ENCODE measurements around the gene CHRDL2. TPM values are rescaled to one million over a fixed set of nuclear protein-coding genes. Genes with fewer than 3 reads are reported as not detected.

The CHRDL2 gene
- total RNA-seq, 1 donor from 2014 or later, result 0.52 TPM

DNA sequence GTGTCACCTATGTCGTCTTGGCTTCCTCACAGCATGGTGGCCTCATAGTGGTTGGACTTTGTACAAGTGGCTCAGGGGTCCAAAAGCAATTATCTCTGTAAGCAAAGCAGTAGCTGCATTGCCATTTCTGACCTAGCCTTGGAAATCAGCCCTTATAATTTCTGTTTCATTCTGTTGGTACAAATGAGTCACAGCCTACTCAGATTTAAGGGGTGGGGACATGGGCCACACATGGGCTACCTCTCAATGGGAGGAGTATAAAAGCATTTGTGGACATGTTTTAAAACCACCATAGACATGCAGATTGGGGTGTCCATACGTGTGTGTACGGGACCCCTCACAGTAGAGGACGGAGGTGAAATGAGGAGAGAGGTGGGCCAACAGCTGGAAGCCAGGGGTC lies 41.6 kb downstream of the CHRDL2 start:
- Histone ChIP-seq H3K9me3 (ENCODE audit: control insufficient read depth in 3 of 3, low read length in 3 of 3) (no peaks in the 10 kb centered on the region), H3K36me3 (ENCODE audit: control insufficient read depth in 3 of 3, insufficient read depth in 3 of 3, low read length in 3 of 3) (no peaks in the 10 kb centered on the region), H3K27me3 (ENCODE audit: control insufficient read depth in 3 of 3, insufficient read depth in 3 of 3, low read length in 3 of 3) (no peaks in the 10 kb centered on the region), H3K9ac (ENCODE audit: low read depth in 1 of 3, low read length in 3 of 3) (no peak overlapping the region), H3K27ac (ENCODE audit: low read depth, low read length) (no peak overlapping the region), H3K4me1 (ENCODE audit: control insufficient read depth in 3 of 3, insufficient read depth in 3 of 3, low read length in 3 of 3) (no peaks in the 10 kb centered on the region), H3K4me3 (ENCODE audit: low read length in 3 of 3) (no peak overlapping the region)

DNA sequence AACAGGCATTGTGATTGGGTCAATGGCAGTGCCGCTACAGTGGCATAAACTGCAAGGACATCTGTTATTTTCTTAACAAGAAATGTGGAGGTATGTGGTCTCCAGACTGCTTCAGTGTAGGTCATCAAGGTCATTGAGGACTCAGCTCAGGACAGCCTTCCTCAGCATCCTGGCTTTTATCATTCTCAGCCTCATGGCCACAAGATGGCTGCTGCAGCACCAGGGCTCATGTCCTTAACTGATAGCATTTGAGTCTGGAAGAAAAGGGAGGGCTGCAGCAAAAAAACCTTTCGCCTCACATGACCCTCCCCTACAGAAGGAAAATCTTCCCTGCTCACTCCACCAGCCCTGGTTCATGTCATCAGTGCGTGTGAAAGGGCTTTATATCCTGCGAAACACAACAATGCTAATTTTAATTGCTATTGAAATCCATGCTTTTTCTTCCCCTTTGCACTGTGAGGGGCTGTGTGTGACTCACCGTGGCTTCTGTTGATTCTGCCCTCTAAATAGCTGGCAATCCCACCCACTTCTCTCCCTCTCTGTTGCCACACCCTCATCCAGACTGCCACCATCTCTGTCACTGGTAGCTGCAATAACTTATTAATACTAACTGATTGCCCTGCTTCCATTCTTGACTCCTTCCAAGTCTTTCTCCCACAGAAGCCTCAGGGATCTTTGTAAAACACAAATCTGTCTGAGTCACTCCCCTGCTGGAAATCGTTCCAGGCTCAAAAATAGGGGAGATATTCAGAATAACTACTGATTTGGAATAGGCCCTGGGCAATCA lies 43.8 kb downstream of the CHRDL2 start:
- no peaks in the 10 kb centered on the region for H3K27me3 ChIP-seq (ENCODE audit: control insufficient read depth in 3 of 3, insufficient read depth in 3 of 3, low read length in 3 of 3)
- no peak overlapping the region for H3K27ac ChIP-seq (ENCODE audit: low read depth, low read length)
- H3K4me1 ChIP-seq (ENCODE audit: control insufficient read depth in 3 of 3, insufficient read depth in 3 of 3, low read length in 3 of 3), result peaks cover 3 to 18% (median 9%) of the 10 kb centered on the region in 3 donors
- H3K9ac ChIP-seq (ENCODE audit: low read depth in 1 of 3, low read length in 3 of 3), result no peak overlapping the region
- no peaks in the 10 kb centered on the region for H3K9me3 ChIP-seq (ENCODE audit: control insufficient read depth in 3 of 3, low read length in 3 of 3)
- no peak overlapping the region for H3K4me3 ChIP-seq (ENCODE audit: low read length in 3 of 3)
- H3K36me3 ChIP-seq (ENCODE audit: control insufficient read depth in 3 of 3, insufficient read depth in 3 of 3, low read length in 3 of 3), result no peaks in the 10 kb centered on the region

DNA sequence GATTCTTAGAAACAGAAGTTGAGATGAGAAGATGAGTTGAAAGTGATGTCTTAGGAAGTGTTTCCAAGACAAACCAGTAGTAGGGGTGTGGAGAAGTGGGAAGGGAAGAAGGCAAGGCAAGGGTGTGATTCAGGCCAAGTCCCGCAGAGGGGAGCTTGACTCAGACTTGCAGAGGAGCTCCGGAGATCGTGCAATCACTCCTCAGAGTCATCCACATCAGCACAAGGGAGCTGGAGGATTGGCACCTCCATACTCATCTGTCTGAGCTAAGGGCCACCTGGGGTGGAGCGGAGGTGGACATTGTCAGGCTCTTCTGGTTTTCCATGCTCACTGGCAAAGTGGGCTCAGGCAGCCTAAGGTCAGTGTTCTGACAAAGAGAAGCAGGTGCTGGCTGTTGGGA lies 44.4 kb downstream of the CHRDL2 start:
- Histone ChIP-seq H3K36me3 (ENCODE audit: control insufficient read depth in 3 of 3, insufficient read depth in 3 of 3, low read length in 3 of 3) (no peaks in the 10 kb centered on the region), H3K27ac (ENCODE audit: low read depth, low read length) (no peak overlapping the region), H3K9me3 (ENCODE audit: control insufficient read depth in 3 of 3, low read length in 3 of 3) (no peaks in the 10 kb centered on the region), H3K27me3 (ENCODE audit: control insufficient read depth in 3 of 3, insufficient read depth in 3 of 3, low read length in 3 of 3) (no peaks in the 10 kb centered on the region), H3K9ac (ENCODE audit: low read depth in 1 of 3, low read length in 3 of 3) (no peak overlapping the region), H3K4me1 (ENCODE audit: control insufficient read depth in 3 of 3, insufficient read depth in 3 of 3, low read length in 3 of 3) (peaks cover 10 to 24% (median 15%) of the 10 kb centered on the region in 3 donors), H3K4me3 (ENCODE audit: low read length in 3 of 3) (no peak overlapping the region)

DNA sequence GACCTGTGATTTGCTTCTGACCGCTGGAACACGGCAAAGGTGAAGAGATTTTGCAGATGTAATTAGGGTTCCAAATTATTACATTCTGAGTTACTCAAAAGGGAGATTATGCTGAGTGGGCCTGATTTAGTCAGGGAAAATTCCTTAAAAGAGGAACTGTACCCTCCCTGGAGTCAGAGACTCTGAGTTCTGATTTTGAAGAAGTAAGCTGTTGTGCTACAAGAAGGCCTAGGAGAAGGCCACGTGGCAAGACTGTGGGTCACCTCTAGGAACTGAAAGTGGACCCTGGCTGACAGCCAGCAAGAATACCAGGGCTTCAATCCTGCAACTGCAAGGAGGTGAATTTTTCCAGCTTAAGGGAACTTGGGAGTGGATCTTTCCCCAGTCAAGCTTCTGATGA lies 45.3 kb downstream of the CHRDL2 start:
- Histone ChIP-seq H3K27ac (ENCODE audit: low read depth, low read length) (no peak overlapping the region), H3K36me3 (ENCODE audit: control insufficient read depth in 3 of 3, insufficient read depth in 3 of 3, low read length in 3 of 3) (no peaks in the 10 kb centered on the region), H3K4me1 (ENCODE audit: control insufficient read depth in 3 of 3, insufficient read depth in 3 of 3, low read length in 3 of 3) (peaks cover 16 to 33% (median 22%) of the 10 kb centered on the region in 3 donors), H3K9ac (ENCODE audit: low read depth in 1 of 3, low read length in 3 of 3) (no peak overlapping the region), H3K4me3 (ENCODE audit: low read length in 3 of 3) (no peak overlapping the region), H3K27me3 (ENCODE audit: control insufficient read depth in 3 of 3, insufficient read depth in 3 of 3, low read length in 3 of 3) (no peaks in the 10 kb centered on the region), H3K9me3 (ENCODE audit: control insufficient read depth in 3 of 3, low read length in 3 of 3) (no peaks in the 10 kb centered on the region)

DNA sequence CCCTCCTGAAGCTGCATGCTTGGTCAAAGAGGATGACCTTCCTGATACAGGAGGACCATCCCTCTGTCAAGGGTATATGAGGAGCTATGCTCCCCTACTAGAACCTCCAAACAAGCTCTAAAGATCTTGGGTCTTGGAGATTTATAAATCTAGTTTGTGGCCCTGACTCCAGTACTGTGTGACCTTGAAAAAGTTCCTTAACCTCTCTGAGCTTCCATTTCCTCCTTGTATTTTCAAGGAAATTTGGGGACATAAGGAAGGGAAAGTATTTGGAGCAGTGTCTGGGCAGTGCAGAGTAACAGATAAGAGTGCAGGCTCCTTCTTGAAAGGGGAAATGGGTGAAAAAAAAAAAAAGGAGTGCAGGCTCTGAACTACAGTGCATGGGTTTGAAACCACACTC lies 45.9 kb downstream of the CHRDL2 start:
- H3K27ac ChIP-seq (ENCODE audit: low read depth, low read length), result no peak overlapping the region
- no peaks in the 10 kb centered on the region for H3K27me3 ChIP-seq (ENCODE audit: control insufficient read depth in 3 of 3, insufficient read depth in 3 of 3, low read length in 3 of 3)
- H3K36me3 ChIP-seq (ENCODE audit: control insufficient read depth in 3 of 3, insufficient read depth in 3 of 3, low read length in 3 of 3), result no peaks in the 10 kb centered on the region
- H3K4me1 ChIP-seq (ENCODE audit: control insufficient read depth in 3 of 3, insufficient read depth in 3 of 3, low read length in 3 of 3), result peaks cover 16 to 34% (median 22%) of the 10 kb centered on the region in 3 donors
- H3K9me3 ChIP-seq (ENCODE audit: control insufficient read depth in 3 of 3, low read length in 3 of 3), result no peaks in the 10 kb centered on the region
- no peak overlapping the region for H3K9ac ChIP-seq (ENCODE audit: low read depth in 1 of 3, low read length in 3 of 3)
- no peak overlapping the region for H3K4me3 ChIP-seq (ENCODE audit: low read length in 3 of 3)

DNA sequence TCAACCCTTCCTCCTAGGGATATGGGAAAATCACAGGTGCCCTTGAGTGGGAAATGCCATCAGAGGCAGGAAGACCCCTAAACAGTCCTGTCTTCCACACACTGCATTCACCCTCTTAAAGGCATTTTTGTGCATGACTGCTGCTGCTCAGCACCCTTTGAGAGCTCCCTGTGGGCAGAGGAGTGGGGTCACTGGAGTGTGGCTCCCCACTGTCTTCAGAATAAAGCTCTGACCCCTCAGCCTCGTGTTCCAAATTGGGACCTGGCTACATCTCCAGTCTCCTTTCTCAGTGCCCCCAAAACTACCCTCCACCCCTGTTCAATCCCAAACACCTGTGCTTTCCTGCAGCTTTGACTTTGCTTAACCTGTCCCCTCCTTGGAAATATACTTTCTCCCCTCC lies 46.6 kb downstream of the CHRDL2 start:
- Histone ChIP-seq H3K9ac (ENCODE audit: low read depth in 1 of 3, low read length in 3 of 3) (no peak overlapping the region), H3K4me1 (ENCODE audit: control insufficient read depth in 3 of 3, insufficient read depth in 3 of 3, low read length in 3 of 3) (peaks cover 16 to 34% (median 22%) of the 10 kb centered on the region in 3 donors), H3K27ac (ENCODE audit: low read depth, low read length) (no peak overlapping the region), H3K4me3 (ENCODE audit: low read length in 3 of 3) (no peak overlapping the region), H3K27me3 (ENCODE audit: control insufficient read depth in 3 of 3, insufficient read depth in 3 of 3, low read length in 3 of 3) (no peaks in the 10 kb centered on the region), H3K36me3 (ENCODE audit: control insufficient read depth in 3 of 3, insufficient read depth in 3 of 3, low read length in 3 of 3) (no peaks in the 10 kb centered on the region), H3K9me3 (ENCODE audit: control insufficient read depth in 3 of 3, low read length in 3 of 3) (no peaks in the 10 kb centered on the region)

DNA sequence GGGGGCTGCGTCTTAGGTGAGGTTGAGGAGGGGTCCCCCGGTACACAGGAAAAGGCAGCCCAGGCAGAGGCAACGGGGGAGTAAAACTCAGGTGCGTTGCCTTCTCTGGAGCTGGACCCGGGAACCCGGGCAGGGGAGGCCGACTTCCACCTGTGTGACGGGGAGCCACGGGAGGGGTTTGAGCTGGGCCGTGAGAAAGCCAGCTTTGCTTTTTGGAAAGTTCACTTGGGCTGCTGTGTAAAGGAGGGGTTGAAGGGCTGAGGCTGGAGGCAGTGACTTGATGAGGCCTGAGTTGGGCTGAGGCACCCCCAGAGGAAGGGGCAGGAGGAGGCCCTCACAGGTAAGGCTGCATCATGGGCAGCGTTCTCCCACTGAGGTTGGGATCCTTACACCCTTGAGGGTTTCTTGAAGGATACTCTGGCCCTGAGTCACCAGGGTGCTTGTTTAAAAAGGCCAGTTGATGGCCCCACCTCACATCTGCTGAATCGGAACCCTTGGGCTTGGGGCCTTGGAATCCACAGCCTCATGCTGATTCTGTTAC lies 47.2 kb downstream of the CHRDL2 start:
- H3K27ac ChIP-seq (ENCODE audit: low read depth, low read length), result peak overlapping the region; percentile 64
- H3K9ac ChIP-seq (ENCODE audit: low read depth in 1 of 3, low read length in 3 of 3), result peak overlapping the region in 2 of 3 donors; percentile 70 to 77
- no peaks in the 10 kb centered on the region for H3K9me3 ChIP-seq (ENCODE audit: control insufficient read depth in 3 of 3, low read length in 3 of 3)
- H3K4me1 ChIP-seq (ENCODE audit: control insufficient read depth in 3 of 3, insufficient read depth in 3 of 3, low read length in 3 of 3), result peaks cover 16 to 34% (median 22%) of the 10 kb centered on the region in 3 donors
- peak overlapping the region in 2 of 3 donors; percentile 58 to 66 for H3K4me3 ChIP-seq (ENCODE audit: low read length in 3 of 3)
- H3K36me3 ChIP-seq (ENCODE audit: control insufficient read depth in 3 of 3, insufficient read depth in 3 of 3, low read length in 3 of 3), result no peaks in the 10 kb centered on the region
- H3K27me3 ChIP-seq (ENCODE audit: control insufficient read depth in 3 of 3, insufficient read depth in 3 of 3, low read length in 3 of 3), result no peaks in the 10 kb centered on the region

DNA sequence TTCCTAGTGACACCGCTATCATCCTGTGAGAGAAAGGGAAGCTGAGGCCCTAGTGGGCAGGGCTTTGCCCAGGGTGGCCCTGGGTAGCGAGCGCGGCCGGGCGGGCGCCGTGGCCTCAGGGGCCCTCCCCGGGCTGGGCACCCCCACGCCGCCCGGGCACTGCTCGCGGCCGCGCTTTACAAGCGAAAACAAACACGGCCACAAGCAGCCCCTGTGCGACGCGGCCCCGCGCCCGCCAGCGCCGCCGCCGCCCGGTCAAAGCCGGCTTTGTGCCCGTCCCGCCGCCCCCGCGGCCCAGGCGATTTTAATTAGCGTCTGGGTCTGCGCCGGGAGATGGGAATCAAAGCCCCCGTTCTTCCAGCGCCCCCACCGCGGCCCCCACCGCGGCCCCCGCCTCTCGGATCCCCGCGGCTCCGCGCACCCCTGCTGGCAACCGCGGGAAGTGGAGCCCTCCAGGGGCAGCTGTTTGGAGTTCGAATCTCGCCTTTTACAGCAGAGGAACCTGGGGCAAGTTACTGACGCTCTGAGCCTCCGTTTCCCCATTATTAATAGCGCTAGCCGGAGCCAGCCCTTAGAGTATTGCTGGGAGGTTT lies 47.9 kb downstream of the CHRDL2 start:
- Histone ChIP-seq H3K9ac (ENCODE audit: low read depth in 1 of 3, low read length in 3 of 3) (peak overlapping the region; percentile 70 to 77 (median 70)), H3K36me3 (ENCODE audit: control insufficient read depth in 3 of 3, insufficient read depth in 3 of 3, low read length in 3 of 3) (no peaks in the 10 kb centered on the region), H3K27me3 (ENCODE audit: control insufficient read depth in 3 of 3, insufficient read depth in 3 of 3, low read length in 3 of 3) (no peaks in the 10 kb centered on the region), H3K9me3 (ENCODE audit: control insufficient read depth in 3 of 3, low read length in 3 of 3) (no peaks in the 10 kb centered on the region), H3K4me3 (ENCODE audit: low read length in 3 of 3) (peak overlapping the region; percentile 56 to 66 (median 58)), H3K27ac (ENCODE audit: low read depth, low read length) (peak overlapping the region; percentile 64), H3K4me1 (ENCODE audit: control insufficient read depth in 3 of 3, insufficient read depth in 3 of 3, low read length in 3 of 3) (peaks cover 16 to 34% (median 22%) of the 10 kb centered on the region in 3 donors)

DNA sequence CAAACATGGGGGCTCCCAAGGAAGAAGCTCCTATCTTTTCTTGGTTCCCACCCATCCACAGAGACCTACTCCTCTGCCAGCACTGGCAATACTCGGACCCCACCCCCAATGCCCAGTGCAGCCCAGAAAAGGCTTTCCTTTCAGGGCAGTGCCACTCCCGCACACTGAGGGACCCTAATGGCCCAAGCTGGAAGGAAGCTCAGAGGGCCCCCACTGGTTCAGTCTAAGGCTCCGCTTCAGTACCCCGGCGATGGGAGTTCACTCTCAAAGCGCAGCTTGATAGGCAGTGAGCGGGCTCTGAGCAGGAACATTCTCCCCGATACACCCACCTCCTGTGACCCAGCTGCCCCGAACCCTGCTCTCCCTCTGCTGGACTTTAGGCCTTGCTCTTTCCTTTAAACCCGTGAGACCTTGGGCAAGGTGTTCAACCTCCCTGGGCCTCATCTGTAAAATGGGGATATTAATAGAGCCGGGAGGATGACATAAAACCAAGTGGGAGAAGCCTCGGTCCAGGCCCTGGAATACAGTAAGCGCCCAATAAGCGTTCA lies 48.4 kb downstream of the CHRDL2 start:
- Histone ChIP-seq H3K4me3 (ENCODE audit: low read length in 3 of 3) (peak overlapping the region; percentile 56 to 66 (median 58)), H3K27ac (ENCODE audit: low read depth, low read length) (peak overlapping the region; percentile 64), H3K9me3 (ENCODE audit: control insufficient read depth in 3 of 3, low read length in 3 of 3) (no peaks in the 10 kb centered on the region), H3K36me3 (ENCODE audit: control insufficient read depth in 3 of 3, insufficient read depth in 3 of 3, low read length in 3 of 3) (no peaks in the 10 kb centered on the region), H3K27me3 (ENCODE audit: control insufficient read depth in 3 of 3, insufficient read depth in 3 of 3, low read length in 3 of 3) (no peaks in the 10 kb centered on the region), H3K4me1 (ENCODE audit: control insufficient read depth in 3 of 3, insufficient read depth in 3 of 3, low read length in 3 of 3) (peaks cover 16 to 34% (median 22%) of the 10 kb centered on the region in 3 donors), H3K9ac (ENCODE audit: low read depth in 1 of 3, low read length in 3 of 3) (peak overlapping the region; percentile 70 to 77 (median 70))

Data from skeletal muscle tissue (tissue), 4 donors.